HG03342 (cell line): Measurements from ENCODE around the gene PDE6A.
"Not testable (repeated sequence)": the region's sequence is repeated elsewhere in the genome, so short reads cannot be mapped to it uniquely, and the experiment has no call there.

Experiments
- ATAC-seq: cut with Tn5 transposase; IDR thresholded peaks from one replicate; pipeline ENCODE4 v1.9.1; 2021; ENCODE audit warnings: mild to moderate bottlenecking, moderate library complexity; ENCODE audit not compliant: unreplicated experiment

The PDE6A gene

DNA sequence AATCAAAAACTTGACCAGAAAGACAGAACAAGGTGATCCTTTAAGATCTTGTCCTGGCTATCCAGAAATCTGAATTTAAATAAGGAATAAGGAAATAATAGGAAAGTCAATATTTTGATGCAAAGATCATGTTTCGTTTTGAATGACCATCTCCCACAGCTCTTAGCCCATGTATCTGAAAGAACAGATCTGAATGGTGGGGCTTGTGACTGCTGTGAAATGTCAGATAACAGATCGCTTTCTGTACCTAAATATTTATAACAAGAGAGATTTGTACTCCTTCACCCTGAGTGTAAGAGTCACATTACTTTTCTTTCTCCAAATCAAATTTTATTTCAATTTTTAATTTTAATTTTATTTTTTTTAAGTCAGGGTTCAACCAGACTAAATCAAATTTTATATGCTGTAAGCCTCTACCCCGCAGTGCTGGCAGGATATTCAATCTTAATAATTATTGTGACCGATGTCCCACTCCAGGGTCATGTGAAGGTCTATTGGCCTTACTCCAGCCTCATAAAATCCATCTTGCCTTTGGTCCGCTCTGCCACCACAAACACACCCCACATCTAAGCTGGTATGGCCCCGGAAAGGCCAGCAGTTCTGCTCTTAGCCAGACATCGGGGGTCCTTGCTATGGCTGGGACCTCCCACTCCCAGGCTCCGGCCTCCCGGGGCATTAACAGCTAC, 9.0 kb upstream of the PDE6A start:
- ATAC-seq = no peak

- ATAC-seq = no peak
These were observed 6.7 kb upstream of the PDE6A start for GRCh38 chr5:149951138-149951749.

- ATAC-seq = no peak
These were observed 4.4 kb upstream of the PDE6A start for GRCh38 chr5:149948993-149949392.

GRCh38 chr5:149946118-149946517, 1.5 kb upstream of the PDE6A start:
- ATAC-seq = no peak

DNA sequence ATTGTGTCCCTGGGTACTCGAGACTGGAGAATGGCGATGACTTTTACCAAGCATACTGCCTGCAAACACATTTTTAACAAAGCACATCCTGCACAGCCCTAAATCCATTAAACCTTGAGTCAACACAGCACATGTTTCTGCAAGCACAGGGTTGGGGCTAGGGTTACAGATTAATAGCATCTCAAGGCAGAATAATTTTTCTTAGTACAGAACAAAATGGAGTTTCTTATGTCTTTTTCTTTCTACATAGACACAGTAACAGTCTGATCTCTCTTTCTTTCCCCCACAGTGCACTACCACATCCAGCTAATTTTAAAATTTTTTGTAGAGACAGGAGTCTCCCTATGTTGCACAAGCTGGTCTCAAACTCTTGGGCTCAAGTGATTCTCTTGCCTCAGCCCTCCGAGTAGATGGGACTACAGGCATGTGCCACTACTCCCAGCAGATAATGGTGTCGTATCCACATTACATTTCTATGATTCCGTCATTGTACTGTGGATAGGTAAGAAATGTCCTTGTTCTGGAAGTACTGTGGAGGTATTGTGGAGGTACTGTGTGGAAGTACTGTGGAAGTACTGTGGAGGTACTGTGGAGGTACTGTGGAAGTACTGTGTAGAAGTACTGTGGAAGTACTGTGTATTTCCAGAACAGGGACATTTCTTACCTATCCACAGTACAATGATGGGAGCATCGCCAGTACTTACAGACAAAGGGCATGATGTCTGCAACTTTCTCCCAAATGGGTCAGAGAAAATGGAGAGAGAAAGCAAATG, 1.2 kb downstream of the PDE6A start:
- not testable (repeated sequence) for ATAC-seq

- ATAC-seq = not testable (repeated sequence)
These were observed 1.8 kb downstream of the PDE6A start for GRCh38 chr5:149942741-149943169.

GRCh38 chr5:149942199-149942598, 2.4 kb downstream of the PDE6A start:
- no peak for ATAC-seq

GRCh38 chr5:149941795-149942194, 2.8 kb downstream of the PDE6A start:
- ATAC-seq = no peak

DNA sequence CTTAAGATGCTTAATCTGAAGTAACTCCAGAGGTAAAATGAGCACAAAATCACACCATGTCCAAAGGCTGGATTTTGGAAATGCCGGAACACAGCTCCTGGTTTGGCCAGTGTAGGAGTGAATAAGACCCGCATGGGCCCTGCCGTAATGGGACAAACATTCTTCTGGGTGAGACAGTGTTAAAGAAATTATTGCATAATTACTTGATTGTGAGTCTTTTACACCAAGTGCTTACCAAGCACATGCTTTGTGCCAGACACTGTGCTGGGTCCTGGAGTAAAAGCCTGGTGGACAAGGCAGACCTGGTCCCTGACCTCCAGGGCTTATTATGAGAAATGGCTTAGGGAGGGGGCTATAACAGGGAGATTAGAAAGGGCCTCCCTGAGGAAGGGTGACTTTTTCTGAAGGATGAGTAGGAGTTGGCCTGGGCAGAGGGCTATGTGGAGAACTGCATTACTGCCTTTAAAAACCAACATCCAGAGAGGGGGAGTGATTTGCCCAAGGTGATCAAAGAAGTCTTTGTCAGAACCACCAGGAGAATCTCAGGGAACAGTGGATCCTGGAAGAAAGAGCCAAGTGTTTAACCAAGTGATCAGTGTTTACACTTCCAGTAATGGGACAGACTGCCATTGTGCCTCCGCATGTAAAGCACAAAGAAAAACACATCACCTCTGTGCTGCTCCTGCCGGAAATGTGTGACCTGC, 3.5 kb downstream of the PDE6A start:
- no peak for ATAC-seq

- ATAC-seq = peak; percentile 67
These were observed 4.5 kb downstream of the PDE6A start for GRCh38 chr5:149940077-149940574.

- no peak for ATAC-seq
These were observed 5.0 kb downstream of the PDE6A start for GRCh38 chr5:149939546-149939945.

DNA sequence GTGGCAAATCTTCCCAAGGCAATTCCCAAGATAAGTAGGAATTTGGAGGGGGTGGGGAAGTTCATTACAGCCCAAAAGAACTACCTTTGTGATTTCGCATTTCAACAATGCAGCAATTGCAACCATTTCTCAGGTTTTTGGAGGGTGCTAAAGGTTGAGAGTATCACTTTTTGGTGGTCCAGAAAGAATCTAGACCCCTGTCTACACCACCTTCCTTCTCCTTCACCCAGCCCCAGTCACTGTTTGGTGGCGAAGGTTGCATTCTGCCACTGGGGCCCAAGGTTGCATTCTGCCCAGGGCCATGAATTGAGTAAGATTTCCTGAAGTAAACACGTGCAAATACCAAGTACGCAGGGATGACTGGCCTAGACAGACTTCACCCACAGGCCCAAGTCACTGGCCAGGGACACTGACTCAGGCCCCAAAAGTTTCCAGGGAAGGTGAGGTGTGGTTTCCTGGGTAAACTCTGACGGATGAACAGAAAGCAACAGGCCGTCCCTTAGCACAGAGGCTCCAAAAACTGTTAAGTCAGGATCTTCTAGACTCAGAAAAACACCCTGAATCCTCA, 5.7 kb downstream of the PDE6A start:
- ATAC-seq = no peak

- ATAC-seq = no peak
These were observed 6.3 kb downstream of the PDE6A start for GRCh38 chr5:149938279-149938678.

DNA sequence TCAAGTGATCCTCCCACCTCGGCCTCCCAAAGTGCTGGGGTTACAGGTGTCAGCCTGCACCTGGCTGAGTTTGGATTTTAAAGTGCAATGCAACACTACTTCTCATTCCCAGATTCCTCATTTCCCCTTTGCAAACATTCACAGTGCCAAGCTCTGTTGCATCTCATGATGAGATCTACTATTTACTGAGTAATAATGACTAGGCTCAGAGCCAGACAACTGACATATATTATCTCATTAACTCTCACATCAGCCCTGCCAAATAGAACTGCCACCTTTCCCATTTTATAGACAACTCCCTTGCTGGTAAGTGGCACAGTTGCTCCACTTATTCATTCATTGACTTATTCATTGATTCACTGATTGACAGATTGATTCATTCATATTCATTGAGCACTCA, 7.0 kb downstream of the PDE6A start:
- no peak for ATAC-seq

DNA sequence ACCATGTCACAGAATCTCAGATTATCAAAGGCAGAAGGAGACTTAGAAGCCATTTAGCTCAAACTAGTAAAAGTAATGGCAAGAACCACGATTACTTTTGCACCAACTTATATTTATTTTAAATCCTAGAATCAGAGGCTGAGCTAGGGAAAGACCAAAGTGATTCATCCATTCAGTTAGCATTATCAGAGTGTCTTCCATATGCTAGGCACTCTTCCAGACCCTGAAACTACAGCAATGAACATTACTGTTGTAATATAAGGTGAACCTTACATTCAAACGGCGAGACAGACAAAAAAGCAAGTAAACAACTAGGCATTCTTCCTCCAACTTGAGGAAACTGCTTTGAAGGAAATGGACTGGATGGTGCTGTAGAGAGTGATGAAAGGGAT, 7.9 kb downstream of the PDE6A start:
- no peak for ATAC-seq

DNA sequence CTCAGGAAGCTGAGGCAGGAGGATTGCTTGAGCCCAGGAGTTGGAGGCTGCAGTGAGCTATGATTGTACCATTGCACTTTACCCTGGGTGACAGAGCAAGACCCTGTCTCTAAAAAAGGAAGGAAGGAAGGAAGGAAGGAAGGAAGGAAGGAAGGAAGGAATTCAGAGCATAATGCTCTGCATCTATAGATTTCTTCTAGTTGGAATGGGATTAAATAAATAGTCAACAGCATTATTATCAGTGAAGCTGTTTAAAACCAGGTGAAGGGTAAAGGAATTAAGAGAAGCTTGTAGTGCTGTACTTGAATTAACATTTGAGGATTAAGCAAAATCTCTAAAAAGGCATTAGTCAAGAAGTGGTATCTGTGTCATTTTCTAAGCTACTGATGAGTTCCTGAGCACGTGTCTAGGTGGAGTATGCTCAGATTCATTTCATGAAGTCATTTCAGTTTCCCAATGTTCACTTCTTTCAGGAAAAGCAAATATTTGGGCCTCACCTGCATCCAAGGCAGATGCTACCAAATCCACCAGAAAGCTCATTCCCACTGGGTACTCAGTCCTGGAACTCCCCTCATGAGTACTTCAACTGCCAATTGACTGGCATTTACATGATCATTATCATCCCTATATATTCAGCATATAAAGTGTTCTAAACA, 8.4 kb downstream of the PDE6A start:
- no peak for ATAC-seq

- ATAC-seq = no peak
These were observed 9.1 kb downstream of the PDE6A start for GRCh38 chr5:149935431-149935901.

DNA sequence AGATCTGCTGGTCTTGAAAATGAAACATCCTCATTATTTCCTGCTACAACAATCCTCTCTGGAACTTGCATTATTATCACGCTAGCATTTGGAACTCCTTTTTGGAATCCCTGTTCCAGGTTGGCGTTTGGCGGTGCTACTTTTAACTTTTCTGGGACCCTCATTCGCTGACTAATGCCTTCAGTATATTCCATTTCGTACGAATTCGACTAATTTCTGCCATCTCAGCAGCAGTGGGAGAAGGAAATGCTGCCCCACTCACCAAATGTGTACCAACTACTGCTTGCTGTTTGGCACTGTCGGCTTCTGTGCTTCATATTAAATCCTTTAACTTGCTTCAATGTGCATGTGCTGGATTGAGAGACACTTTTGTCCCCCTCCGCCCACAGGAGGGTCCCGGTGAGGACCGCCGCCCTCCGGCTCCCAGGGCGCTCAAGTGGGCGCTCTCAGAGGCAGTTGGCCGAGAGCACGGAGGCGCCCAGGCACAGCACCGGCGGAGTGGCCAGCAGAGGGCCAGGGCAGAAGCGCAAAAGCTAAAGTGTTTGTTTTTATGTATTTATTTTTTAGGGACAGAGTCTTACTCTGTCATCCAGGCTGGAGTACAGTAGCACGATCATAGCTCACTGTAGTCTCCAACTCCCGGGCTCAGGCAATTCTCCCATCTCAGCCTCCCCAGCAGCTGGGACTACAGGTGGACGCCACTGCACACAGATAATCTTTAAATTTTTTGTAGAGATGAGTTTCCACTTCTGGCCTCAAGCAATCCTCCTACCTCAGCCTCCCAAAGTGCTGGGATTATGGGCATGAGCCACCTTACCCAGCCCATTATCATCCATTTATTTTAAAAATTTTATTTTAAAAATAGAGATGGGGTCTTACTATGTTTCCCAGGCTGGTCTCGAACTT, 11.9 kb downstream of the PDE6A start:
- no peak for ATAC-seq

GRCh38 chr5:149931992-149932436, 12.6 kb downstream of the PDE6A start:
- ATAC-seq = no peak
